Measurements from ENCODE around the gene CEP85.

DNA sequence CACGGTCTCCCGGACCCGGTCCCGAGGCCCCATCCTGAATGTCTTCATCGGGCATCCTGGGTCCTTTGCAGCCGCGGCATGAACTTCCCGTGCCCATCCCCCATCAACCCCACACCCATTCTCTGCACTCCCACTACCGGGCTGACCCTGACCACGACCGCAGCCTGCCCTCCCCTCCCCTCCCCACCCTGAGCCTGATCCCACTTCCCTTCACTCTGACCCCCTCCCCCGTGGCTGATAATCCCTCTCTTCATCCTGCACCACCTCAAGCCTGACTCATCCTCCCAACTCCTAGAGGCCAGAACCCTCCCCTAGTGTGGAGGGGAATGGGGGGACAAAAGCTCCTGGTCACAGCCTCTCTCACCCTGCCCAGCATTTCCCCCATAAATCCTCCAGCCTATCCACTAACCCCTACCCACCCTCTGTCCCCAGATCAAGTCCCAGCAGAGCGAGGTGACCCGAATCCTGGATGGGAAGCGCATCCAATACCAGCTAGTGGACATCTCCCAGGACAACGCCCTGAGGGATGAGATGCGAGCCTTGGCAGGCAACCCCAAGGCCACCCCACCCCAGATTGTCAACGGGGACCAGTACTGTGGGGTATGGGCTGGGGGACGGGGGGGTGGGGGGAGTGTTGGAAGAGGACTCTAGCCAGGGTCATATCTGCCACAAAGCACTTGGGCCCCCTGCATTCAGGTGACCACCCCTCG, 46.5 kb downstream of the CEP85 start:
- TF ChIP-seq EGR1 (IDR thresholded peaks at IDR 0.05; ENCODE audit: low read depth) (no peak), MAX (IDR thresholded peaks at IDR 0.05) (no peak), EZH2phosphoT487 (IDR thresholded peaks at IDR 0.05; ENCODE audit: borderline replicate concordance) (no peak), POLR2A (IDR thresholded peaks at IDR 0.05; ENCODE audit: borderline replicate concordance, extremely low read depth, insufficient read depth, insufficient read length) (no peak), SIN3A (IDR thresholded peaks at IDR 0.05; ENCODE audit: low read depth) (no peak), SP1 (IDR thresholded peaks at IDR 0.05; ENCODE audit: low read depth) (no peak), CTCF (IDR thresholded peaks at IDR 0.05 in 2 of 3, conservative IDR thresholded peaks at IDR 0.05 in 1 of 3; ENCODE audit: borderline replicate concordance in 1 of 3, insufficient read depth in 1 of 3, low read depth in 2 of 3, low read length in 2 of 3) (no peak), SRF (IDR thresholded peaks at IDR 0.05; ENCODE audit: low read depth) (no peak), POLR2AphosphoS5 (IDR thresholded peaks at IDR 0.05; ENCODE audit: low read depth, low read length) (no peak)
- TF ChIP-seq, protein P1, sequence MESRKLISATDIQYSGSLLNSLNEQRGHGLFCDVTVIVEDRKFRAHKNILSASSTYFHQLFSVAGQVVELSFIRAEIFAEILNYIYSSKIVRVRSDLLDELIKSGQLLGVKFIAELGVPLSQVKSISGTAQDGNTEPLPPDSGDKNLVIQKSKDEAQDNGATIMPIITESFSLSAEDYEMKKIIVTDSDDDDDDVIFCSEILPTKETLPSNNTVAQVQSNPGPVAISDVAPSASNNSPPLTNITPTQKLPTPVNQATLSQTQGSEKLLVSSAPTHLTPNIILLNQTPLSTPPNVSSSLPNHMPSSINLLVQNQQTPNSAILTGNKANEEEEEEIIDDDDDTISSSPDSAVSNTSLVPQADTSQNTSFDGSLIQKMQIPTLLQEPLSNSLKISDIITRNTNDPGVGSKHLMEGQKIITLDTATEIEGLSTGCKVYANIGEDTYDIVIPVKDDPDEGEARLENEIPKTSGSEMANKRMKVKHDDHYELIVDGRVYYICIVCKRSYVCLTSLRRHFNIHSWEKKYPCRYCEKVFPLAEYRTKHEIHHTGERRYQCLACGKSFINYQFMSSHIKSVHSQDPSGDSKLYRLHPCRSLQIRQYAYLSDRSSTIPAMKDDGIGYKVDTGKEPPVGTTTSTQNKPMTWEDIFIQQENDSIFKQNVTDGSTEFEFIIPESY (IDR thresholded peaks at IDR 0.05; ENCODE audit: extremely low read depth, insufficient replicate concordance, low read length), result no peak
